AG20443 (cell line): ENCODE data around the gene HAPLN2.
"Not testable (repeated sequence)": the region's sequence is repeated elsewhere in the genome, so short reads cannot be mapped to it uniquely, and the experiment has no call there.

Experiments used
- DNase-seq: peaks from one replicate; pipeline ENCODE4 v3.0.0; 2012; ENCODE audit warnings: low spot score, mixed read lengths

Gene HAPLN2

DNA sequence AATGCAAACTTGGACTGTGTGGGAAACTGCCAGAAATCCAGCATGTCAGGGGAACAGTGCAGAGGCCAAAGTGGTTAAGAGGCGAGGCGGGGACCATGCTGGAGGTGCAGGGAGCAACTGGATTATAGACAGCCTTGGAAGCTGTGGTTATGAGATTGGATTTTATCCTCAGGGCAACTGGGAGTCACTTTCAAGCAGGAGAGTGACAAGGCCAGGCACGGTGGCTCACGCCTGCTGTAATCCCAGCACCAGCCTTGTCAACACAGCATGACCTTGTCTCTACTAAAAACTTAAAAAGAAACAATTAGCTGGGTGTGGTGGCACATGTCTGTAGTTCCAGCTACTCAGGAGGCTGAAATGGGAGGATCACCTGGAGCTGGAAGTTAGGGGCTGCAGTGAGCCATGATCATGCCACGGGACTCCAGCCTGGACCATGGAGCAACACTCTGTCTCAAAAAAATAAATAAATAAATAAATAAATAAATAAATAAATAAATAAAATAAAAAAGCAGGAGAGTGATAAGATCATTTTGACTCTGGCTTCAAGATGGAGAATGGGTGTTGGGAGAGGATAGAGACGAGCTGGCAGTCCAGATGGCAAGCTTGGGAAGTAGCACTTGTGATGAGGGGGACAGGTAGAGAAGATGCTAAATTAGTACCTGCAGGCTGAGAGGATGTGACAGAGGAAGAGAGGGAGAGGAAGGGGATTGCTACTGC, 3.5 kb downstream of the HAPLN2 start:
- no peak for DNase-seq

DNA sequence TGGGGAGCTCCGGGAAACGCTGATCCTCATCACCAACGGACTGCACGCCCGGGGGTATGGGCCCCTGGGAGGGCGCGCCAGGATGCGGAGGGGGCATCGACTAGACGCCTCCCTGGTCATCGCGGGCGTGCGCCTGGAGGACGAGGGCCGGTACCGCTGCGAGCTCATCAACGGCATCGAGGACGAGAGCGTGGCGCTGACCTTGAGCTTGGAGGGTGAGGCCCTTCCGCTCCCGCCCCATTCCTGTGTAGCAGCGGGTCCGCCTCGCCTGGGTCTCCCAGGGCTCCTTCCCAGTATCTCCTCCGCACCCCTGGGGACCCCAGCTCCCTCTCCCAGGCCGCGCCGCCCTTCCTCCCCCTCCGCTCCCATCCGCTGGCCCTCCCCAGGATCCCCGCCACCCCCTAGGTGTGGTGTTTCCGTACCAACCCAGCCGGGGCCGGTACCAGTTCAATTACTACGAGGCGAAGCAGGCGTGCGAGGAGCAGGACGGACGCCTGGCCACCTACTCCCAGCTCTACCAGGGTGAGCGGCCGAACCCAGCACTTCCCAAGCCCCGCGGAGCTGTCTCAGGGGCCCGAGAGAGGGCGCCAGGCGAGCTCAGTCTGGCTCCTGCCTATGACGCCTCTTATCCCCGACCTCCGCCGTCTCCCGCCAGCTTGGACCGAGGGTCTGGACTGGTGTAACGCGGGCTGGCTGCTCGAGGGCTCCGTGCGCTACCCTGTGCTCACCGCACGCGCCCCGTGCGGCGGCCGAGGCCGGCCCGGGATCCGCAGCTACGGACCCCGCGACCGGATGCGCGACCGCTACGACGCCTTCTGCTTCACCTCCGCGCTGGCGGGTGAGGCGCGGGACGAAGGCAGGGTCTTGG, 5.0 kb downstream of the HAPLN2 start:
- peak; percentile 63 for DNase-seq

DNA sequence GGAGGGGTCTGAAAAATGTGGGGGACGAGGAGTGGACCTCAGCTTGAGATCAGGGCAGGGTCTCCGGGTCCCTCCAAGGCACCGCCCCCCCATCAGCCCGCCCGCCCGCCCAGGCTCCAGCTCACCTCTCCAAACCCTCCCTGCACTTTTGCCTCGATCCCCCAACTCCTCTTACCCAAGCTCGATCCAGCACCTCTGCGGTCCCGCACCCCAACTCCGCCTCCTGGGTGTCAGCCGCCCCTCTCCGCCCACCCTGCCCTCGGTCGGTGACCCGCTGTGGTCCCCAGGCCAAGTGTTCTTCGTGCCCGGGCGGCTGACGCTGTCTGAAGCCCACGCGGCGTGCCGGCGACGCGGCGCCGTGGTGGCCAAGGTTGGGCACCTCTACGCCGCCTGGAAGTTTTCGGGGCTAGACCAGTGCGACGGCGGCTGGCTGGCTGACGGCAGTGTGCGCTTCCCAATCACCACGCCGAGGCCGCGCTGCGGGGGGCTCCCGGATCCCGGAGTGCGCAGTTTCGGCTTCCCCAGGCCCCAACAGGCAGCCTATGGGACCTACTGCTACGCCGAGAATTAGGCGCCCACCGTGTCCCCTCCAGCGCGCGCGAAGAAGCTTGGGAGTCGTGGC, 5.7 kb downstream of the HAPLN2 start:
- no peak for DNase-seq

GRCh38 chr1:156625436-156626078, 6.3 kb downstream of the HAPLN2 start:
- peak; percentile 68 for DNase-seq

DNA sequence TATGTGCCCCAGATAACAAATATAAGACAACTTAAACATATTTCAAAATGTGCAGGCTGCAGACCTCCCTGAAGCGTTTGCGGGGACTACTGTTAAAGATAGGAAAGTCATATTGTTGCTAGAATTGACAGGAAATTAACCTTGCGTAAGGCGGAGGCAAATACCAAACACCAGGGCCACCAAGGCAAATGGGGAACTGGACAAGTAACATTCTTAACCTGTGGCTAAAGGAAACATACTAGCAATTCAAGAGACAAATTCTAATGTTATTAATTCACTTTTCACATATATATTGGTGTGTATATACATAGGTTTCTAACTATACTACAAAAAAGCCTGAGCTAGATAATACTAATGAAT, 6.8 kb downstream of the HAPLN2 start:
- DNase-seq, result no peak

DNA sequence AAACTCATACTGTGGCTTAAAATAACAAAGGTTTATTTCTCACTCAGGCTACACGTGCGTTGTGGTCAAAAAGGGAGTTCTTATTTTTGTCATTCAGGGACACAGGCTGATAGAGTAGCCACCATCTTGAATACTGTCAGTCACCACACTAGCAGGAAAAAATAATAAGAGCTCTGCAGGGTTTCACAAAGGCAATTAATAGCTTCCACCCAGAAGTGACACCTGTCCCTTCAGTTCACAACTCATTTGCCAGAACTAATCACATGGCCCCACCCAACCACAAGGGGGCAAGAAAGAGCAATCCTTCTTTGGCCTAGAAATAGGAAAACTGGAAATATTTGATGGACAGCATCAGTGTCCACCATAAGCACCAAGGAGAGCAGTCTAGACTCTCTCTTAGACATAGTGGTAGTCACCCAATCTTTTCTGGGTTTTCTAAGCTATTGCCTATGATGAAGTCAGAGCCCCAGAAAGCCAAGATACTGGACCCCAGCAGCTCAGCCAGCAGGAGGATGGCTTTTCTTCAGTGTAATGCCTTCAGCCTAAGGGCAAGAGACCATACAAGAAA, 8.2 kb downstream of the HAPLN2 start:
- peak; percentile 47 for DNase-seq

DNA sequence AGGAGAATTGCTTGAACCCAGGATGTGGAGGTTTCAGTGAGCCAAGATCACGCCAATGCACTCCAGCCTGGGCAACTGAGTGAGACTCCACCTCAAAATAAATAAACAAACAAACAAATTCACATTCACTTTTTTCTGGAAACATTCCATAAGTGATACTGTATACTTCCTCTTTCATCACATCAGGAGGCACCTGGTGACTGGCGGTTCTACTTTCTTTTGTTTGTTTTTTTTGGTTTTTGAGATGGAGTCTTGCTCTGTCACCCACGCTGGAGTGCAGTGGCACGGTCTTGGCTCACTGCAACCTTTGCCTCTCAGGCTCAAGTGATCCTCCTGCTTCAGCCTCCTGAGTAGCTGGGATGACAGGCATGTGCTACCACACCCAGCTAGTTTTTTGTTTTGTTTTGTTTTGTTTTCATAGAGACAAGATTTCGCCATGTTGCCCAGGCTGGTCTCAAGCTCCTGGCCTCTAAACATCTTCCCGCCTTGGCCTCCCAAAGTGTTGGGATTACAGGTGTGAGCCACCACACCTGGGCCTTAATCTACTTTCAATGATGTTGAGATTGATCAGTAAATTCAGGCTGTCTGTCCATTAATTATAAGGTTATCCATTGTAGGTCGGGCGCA, 10.7 kb downstream of the HAPLN2 start:
- no peak for DNase-seq

- DNase-seq, result not testable (repeated sequence)
These were observed 11.9 kb downstream of the HAPLN2 start for GRCh38 chr1:156631152-156631551.

- no peak for DNase-seq
These were observed 13.1 kb downstream of the HAPLN2 start for GRCh38 chr1:156632355-156632754.

GRCh38 chr1:156638189-156638985, 19.2 kb downstream of the HAPLN2 start:
- no peak for DNase-seq

DNA sequence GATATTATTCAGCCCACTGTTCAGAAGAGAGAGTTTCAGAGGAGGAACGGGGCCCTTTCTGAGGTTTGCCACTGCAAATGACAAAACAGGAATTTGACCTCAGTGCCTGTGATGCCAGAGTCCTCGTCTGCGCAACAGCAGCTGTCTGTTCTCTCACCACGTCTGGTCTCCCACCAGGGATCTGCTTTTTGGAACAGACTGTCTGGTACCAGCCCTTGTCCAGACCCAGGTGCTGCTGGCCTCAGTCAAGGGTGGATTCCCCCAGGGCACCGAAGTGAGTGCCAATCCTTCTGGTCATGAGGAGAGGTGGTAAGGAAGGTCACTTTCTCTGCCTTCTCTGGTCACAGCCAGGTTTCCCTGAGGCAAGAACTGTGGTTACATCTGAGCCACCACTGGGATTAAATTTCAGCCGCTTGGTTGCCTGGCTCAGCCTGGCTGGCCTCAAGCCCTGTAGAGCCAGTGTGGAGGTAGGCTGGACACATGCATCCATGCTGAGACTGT, 20.4 kb downstream of the HAPLN2 start:
- peak; percentile 36 for DNase-seq

DNA sequence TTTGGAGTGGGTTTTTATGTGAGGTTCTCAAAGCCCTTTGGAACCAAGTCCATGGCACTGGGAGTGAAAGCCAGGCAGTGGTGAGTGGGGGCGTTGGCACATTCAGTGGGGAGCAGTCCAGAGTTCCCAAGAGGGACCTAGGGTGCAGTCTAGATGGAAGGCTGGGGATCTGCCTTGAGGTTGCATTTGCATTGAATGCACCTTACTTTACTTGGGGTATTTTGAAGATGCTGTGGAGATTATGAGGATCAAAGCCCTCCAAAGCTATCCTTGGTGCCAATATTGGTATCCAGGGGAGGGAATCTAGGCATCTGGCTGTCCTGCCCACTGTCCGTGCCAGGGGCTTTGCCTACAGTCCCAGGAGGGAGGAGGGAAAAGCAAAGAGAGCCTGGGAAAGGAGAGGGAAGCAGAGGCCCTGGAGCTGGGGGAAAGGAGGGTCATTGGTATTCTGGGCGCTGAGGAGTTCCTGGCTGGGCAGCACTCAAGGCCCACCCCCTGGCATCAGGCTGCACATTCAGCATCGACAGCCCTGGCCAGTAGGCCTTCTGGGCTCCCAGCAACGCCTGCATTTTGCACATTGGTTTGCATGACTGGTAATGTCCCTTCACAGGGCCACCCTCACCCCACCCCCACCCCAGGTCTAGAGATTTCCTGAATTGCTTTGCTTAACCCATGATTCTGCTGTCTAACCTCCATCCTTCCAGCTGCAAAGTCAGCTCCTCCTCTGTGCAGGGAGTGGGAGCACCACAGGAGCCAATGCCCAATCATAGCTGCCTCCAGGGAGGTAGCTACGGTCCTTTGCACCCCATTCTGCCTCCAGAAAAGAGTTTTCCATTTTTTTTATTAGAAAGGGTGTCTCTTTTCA, 21.9 kb downstream of the HAPLN2 start:
- no peak for DNase-seq

DNA sequence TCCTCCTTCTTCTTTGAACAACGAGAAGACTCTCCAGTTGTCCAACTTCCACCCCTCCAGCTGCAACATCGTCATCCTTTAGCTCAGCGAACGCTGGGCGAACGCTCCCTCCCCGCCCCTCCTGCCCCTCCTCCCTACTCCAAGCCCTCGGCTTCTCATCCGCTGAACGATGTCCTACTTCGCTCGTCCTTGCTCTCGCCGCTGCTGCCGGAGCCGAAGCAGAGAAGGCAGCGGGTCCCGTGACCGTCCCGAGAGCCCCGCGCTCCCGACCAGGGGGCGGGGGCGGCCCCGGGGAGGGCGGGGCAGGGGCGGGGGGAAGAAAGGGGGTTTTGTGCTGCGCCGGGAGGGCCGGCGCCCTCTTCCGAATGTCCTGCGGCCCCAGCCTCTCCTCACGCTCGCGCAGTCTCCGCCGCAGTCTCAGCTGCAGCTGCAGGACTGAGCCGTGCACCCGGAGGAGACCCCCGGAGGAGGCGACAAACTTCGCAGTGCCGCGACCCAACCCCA, 22.6 kb downstream of the HAPLN2 start, which contains the start of gene BCAN:
BCAN (plus strand) TSS at position 357 of the 504 bp plus-strand sequence. CDS start 3,938 bp downstream, outside the sequence.
- DNase-seq, result peak; percentile 51

- DNase-seq, result no peak
These were observed 23.2 kb downstream of the HAPLN2 start for GRCh38 chr1:156642265-156643048.

DNA sequence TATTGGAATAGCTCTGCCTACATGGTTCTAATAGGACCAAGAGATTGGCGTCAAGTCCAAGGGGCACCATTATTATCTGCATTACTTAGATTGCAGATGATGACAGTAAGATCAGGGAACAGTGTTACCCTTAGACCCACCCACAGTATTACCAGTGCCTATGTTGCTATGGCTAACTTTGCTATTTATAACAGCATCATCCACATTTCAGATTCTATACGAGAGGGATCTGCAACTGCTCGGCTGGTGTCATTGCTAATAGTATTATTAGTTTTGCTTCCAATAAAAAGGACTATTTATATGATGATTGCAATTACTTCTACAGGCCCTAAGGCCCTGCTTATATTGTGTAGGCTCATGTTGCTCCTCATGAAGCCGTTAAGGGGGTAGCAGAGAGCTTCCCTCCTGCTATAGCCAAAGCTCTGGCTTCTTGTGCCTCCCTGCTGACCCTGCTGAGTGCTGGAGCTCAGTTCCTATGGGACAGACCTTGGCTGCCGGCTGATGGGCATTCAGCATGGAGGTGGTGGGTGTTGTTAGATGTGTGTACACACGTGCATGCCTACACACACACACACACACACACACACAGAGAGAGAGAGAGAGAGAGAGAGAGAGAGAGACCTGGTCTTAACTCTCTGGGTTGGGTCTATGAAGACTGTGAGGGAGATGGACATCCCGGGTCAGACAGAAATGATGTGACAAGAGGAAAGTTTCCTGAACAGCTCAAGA, 24.0 kb downstream of the HAPLN2 start:
- DNase-seq, result no peak

DNA sequence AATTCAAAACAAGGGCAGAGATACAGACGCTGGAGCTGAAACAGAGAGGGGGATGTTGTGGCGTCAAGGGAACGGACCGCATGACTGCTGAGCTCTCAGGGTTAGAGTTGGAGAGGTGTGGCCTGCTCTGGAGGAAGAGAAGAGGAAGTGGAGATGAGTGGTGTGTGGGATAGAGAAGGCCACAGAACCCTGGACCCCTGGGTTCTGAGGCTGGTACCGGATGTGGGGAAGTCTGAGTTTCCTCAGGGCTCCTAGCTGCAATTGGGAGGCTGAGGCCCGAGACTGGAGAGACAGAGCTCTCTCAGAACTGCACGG, 24.5 kb downstream of the HAPLN2 start:
- no peak for DNase-seq

DNA sequence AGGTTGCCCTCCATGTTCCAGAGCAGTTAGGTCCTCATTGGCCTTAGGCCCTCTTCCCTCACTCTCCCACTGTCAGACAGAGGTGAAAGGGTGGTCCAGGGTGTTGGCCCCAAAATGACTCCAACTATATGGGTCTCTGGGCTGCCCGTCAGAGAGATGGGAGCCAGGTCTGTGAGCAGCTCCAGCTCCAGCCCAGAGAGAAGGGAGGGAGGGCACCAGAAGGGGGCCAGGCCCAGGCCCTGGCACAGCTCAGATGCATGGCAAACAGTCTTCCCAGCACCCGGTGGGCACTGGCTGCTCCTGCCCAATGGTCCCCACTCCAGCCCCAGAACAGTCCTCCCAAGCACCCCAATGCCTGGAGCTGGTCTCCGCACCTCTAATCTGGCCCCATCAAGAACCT, 24.9 kb downstream of the HAPLN2 start:
- no peak for DNase-seq

- DNase-seq, result no peak
These were observed 25.4 kb downstream of the HAPLN2 start for GRCh38 chr1:156644640-156645039.
